Naive thymus-derived CD4-positive, alpha-beta T cell (primary cell): ENCODE measurements around the gene TUBA4A. TPM values are rescaled to one million over a fixed set of nuclear protein-coding genes. Genes with fewer than 3 reads are reported as not detected.
A peak's percentile ranks its signal among the peaks of the same experiment; 100 is the strongest.

Experiments
- ATAC-seq: fragments of 150-1000 bp; cut with Tn5 transposase; 2 replicates; pipeline ENCODE4 v1.10.0; 2021; ENCODE audit warnings: mild to moderate bottlenecking, moderate library complexity
- CTCF ChIA-PET: fragments of 350-600 bp; sonication (Branson Sonifier 250); formaldehyde crosslinking; loops from one replicate; lab custom pipeline; 2021; ENCODE audit warnings: antibody characterized with exemption; lab: Charles Lee
- POLR2A ChIA-PET: fragments of 350-600 bp; sonication (Branson Sonifier 250); formaldehyde crosslinking; loops from one replicate; lab custom pipeline; 2021; ENCODE audit warnings: antibody characterized with exemption, inconsistent platforms; lab: Charles Lee
- DNase-seq, 9 donors: peaks; one replicate each; pipeline versions ENCODE4 v3.0.0 to v3.0.0-alpha.2; 2020 to 2022; ENCODE audit warnings: mixed read lengths in 1 of 9
- H3K27ac ChIP-seq: one replicate; pipeline ENCODE4 v1.7.0; 2013; ENCODE audit warnings: mild to moderate bottlenecking, low read depth, low read length, moderate library complexity
- H3K27me3 ChIP-seq, 2 donors: one replicate each; pipeline ENCODE4 v1.7.0; 2013; ENCODE audit warnings: low read length in 2 of 2, mild to moderate bottlenecking in 2 of 2, moderate library complexity in 2 of 2; ENCODE audit not compliant: control insufficient read depth in 2 of 2, insufficient read depth in 2 of 2
- H3K36me3 ChIP-seq, 3 experiments: 1 replicate in 2 of 3; 2 replicates in 1 of 3; pipeline ENCODE4 v1.7.0; 2013; ENCODE audit warnings: low read length in 3 of 3, mild to moderate bottlenecking in 3 of 3, moderate library complexity in 1 of 3; ENCODE audit not compliant: insufficient read depth in 3 of 3, control insufficient read depth in 2 of 3
- H3K4me1 ChIP-seq, 2 donors: one replicate each; pipeline ENCODE4 v1.7.0; 2013; ENCODE audit warnings: low read length in 2 of 2, mild to moderate bottlenecking in 2 of 2, moderate library complexity in 1 of 2; ENCODE audit not compliant: control insufficient read depth in 2 of 2, insufficient read depth in 2 of 2
- H3K4me3 ChIP-seq: 2 replicates; pipeline ENCODE4 v1.7.0; 2013; ENCODE audit warnings: mild to moderate bottlenecking, low read length
- H3K9me3 ChIP-seq, 3 experiments: 1 replicate in 2 of 3; 2 replicates in 1 of 3; pipeline ENCODE4 v1.7.0; 2013; ENCODE audit warnings: low read length in 3 of 3; ENCODE audit not compliant: control insufficient read depth in 2 of 3
- H3K27ac Mint-ChIP-seq, 9 donors: one replicate each; pipeline ENCODE4 v1.8.0; 2020 to 2022; ENCODE audit warnings: mixed read lengths in 9 of 9, mild to moderate bottlenecking in 8 of 9, moderate library complexity in 5 of 9, inconsistent platforms in 2 of 9
- H3K27me3 Mint-ChIP-seq, 5 donors: one replicate each; pipeline ENCODE4 v1.8.0; 2021 to 2022; ENCODE audit warnings: mixed read lengths in 5 of 5, mild to moderate bottlenecking in 1 of 5
- H3K36me3 Mint-ChIP-seq, 5 donors: one replicate each; pipeline ENCODE4 v1.8.0; 2020 to 2022; ENCODE audit warnings: mixed read lengths in 5 of 5, mild to moderate bottlenecking in 3 of 5, inconsistent platforms in 1 of 5
- H3K4me1 Mint-ChIP-seq, 7 donors: one replicate each; pipeline ENCODE4 v1.8.0; 2020 to 2022; ENCODE audit warnings: mixed read lengths in 7 of 7, mild to moderate bottlenecking in 3 of 7, inconsistent platforms in 1 of 7
- H3K4me3 Mint-ChIP-seq, 10 donors: one replicate each; pipeline ENCODE4 v1.8.0; 2020 to 2022; ENCODE audit warnings: mild to moderate bottlenecking in 10 of 10, mixed read lengths in 10 of 10, moderate library complexity in 6 of 10, inconsistent platforms in 2 of 10
- H3K9me3 Mint-ChIP-seq, 11 donors: one replicate each; pipeline ENCODE4 v1.8.0; 2020 to 2022; ENCODE audit warnings: mixed read lengths in 11 of 11, mild to moderate bottlenecking in 4 of 11, inconsistent platforms in 1 of 11, moderate library complexity in 1 of 11
- intact Hi-C, 2 donors: fragments of 100-400 bp; cut with micrococcal nuclease; formaldehyde crosslinking; loops; one replicate each; pipeline ENCODE4 v1.15.1; 2023
- polyA plus RNA-seq, 2 donors: library from polyadenylated mRNA; unstranded; fragments of 300-500 nt; fragmentation: Illumina TruSeq; gene quantifications; one replicate each; pipeline ENCODE4 v1.2.3, GENCODE V29; 2021
- total RNA-seq, 6 experiments: library from RNA in 5 of 6; stranded (reverse) in 5 of 6; gene quantifications; 1 replicate in 5 of 6; 2 replicates in 1 of 6; pipeline ENCODE4 v1.2.3 and lab custom pipeline; 2021 to 2026

TUBA4A gene
- total and polyA plus RNA-seq, 7 experiments from 2014 or later, result 82.9 to 336 (median 183) TPM

DNA sequence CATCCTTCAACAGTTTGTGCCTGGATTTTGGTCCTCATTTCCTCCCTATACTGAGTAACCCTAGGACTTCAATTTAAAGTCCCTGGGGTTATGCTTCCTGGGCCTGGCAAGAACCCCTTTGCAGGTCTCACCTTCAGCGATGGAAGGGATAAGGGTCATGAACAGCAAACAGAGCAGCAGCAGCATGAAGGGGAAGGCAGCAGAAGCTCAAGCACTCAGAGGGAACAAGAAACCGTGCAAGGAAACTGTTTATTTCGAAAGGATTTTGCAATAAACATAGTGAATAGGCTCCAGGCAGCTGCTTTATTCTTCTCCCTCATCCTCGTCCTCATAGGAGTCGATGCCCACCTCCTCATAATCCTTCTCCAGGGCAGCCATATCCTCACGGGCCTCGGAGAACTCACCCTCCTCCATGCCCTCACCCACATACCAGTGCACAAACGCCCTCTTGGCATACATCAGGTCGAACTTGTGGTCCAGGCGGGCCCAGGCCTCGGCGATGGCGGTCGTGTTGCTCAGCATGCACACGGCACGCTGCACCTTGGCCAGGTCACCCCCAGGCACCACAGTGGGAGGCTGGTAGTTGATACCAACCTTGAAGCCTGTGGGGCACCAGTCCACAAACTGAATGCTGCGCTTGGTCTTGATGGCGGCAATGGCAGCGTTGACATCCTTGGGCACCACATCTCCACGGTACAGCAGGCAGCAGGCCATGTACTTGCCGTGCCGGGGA, 3.5 kb downstream of the TUBA4A start:
- DNase-seq (no peak), ATAC-seq (no peak)
- Mint-ChIP-seq H3K9me3 (peaks cover 0 to 14% (median 0%) of the 10 kb centered on the region in 11 donors), H3K36me3 (peaks cover 5 to 58% (median 36%) of the 10 kb centered on the region in 5 donors), H3K27me3 (peaks cover 0 to 2% (median 0%) of the 10 kb centered on the region in 5 donors), H3K4me1 (peaks cover 44 to 77% (median 74%) of the 10 kb centered on the region in 7 donors), H3K4me3 (peak overlapping the region; percentile 82 to 100 (median 92)), H3K27ac (peak overlapping the region; percentile 88 to 99 (median 97))
- Histone ChIP-seq H3K36me3 (peaks cover 11 to 49% (median 17%) of the 10 kb centered on the region in 3 experiments), H3K27me3 (no peaks in the 10 kb centered on the region), H3K4me1 (peaks cover 65 to 71% of the 10 kb centered on the region in 2 donors), H3K4me3 (peak overlapping the region; percentile 65), H3K9me3 (no peaks in the 10 kb centered on the region), H3K27ac (peak overlapping the region; percentile 89)
- intact Hi-C loops, result loop anchor here (5.0 to 10.0 kb wide), 4 partner anchors 353 to 965 kb away; partner anchors contain the start of genes CNOT9 (in 1 of the 2), CTDSP1 (in 1 of the 2) and USP37 (in 1 of the 2)
- ChIA-PET CTCF (interaction anchor here (0.9 to 2.9 kb wide), 6 partner anchors 18 to 45 kb away, joined by 3 to 14 read pairs (median 5); partner anchors contain the start of genes ANKZF1 and ATG9A), POLR2A (interaction anchor here (1.1 to 14.3 kb wide), 16 partner anchors 8 to 137 kb away, joined by 3 to 575 read pairs (median 11); partner anchors contain the start of genes ABCB6, ANKZF1, ATG9A and CNPPD1)

DNA sequence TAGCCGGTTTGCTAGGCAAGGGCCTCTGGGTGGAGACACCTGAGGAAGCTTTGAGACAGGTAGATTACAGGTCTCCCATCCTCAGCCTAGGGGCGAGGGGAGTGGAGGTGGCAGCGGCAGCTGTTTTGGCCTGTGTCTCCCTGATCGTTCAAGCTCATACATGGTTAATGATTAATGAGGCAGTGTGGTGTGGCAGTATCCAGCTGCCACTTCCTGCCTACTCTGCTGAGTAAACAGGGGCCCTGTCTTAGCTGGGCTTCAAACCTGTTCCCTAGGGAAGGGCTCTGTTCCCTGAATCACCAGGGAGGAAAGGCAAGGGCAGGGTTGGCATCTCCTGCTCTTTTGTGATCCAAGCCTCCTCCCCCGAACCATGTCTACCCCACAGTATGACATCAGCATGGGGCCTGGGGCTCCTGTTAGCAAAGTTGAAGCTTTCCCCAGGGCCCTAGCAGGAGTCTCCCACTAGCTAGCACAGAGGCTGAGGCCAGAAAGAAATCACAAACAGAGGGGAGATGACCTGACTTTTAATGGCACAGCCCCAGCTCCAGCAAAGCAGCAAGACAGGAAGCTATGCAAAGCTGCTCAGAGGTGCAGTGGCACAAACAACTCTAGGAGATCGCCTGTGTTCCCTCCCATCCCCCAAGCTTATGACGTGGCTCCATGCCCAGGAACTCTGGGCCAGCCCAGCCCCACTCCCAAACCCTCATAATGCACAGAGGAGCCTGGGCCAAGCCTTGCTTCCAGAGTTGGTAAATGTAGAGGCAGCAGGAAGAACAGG, 4.3 kb downstream of the TUBA4A start:
- H3K27me3 Mint-ChIP-seq, result peaks cover 0 to 2% (median 0%) of the 10 kb centered on the region in 5 donors
- POLR2A ChIA-PET, result interaction anchor here (0.9 to 14.3 kb wide), 15 partner anchors 9 to 358 kb away, joined by 3 to 575 read pairs (median 11); partner anchors contain the start of genes ABCB6, ANKZF1, ATG9A and CNPPD1
- intact Hi-C loops, result loop anchor here (5.0 kb wide), 4 partner anchors 348 to 1032 kb away; partner anchors contain the start of genes STK11IP (in 2 of the 2), ARPC2 (in 1 of the 2), CTDSP1 (in 1 of the 2) and TTLL4 (in 1 of the 2)
- H3K27me3 ChIP-seq, result no peaks in the 10 kb centered on the region
- peaks cover 11 to 48% (median 17%) of the 10 kb centered on the region in 3 experiments for H3K36me3 ChIP-seq
- H3K27ac Mint-ChIP-seq, result peak overlapping the region; percentile 88 to 99 (median 97)
- peaks cover 0 to 10% (median 0%) of the 10 kb centered on the region in 11 donors for H3K9me3 Mint-ChIP-seq
- H3K4me3 ChIP-seq, result peak overlapping the region; percentile 65
- H3K27ac ChIP-seq, result peak overlapping the region; percentile 89
- H3K4me1 ChIP-seq, result peaks cover 72% of the 10 kb centered on the region in 2 donors
- CTCF ChIA-PET, result interaction anchor here (0.5 to 2.9 kb wide), 12 partner anchors 8 to 139 kb away, joined by 3 to 14 read pairs (median 4); partner anchors contain the start of genes ANKZF1, ATG9A and DNPEP
- H3K9me3 ChIP-seq, result no peaks in the 10 kb centered on the region
- ATAC-seq (no peak), DNase-seq (peak in 8 of 9 donors; percentile 36 to 63 (median 53))
- H3K4me1 Mint-ChIP-seq, result peaks cover 44 to 79% (median 76%) of the 10 kb centered on the region in 7 donors
- H3K4me3 Mint-ChIP-seq, result peak overlapping the region; percentile 82 to 100 (median 92)
- H3K36me3 Mint-ChIP-seq, result peaks cover 5 to 58% (median 36%) of the 10 kb centered on the region in 5 donors

DNA sequence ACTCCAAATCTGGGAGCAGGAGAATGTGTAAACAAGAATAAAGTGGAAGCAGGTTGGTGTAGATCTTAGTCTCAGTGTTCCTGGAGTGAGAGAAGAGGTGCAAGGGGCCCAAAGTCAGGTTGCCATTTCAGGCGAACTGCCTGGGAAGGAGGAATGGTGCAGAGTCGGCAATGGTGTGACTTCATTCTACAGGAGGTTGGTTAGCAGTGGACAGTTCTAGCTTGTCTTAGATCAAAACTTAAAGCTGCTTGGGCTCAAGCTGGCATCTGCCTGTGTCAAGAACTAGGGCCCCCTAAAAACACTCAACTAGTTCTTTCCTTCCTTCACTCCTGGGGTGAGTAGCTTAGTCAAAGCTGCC, 4.9 kb downstream of the TUBA4A start:
- CTCF ChIA-PET, result interaction anchor here (0.8 to 2.9 kb wide), 10 partner anchors 19 to 139 kb away, joined by 3 to 14 read pairs (median 5); partner anchors contain the start of genes ANKZF1, ATG9A, CNPPD1 and DNAJB2
- peak overlapping the region; percentile 65 for H3K4me3 ChIP-seq
- DNase-seq (no peak), ATAC-seq (no peak)
- H3K27ac ChIP-seq, result peak overlapping the region; percentile 89
- Mint-ChIP-seq H3K27ac (peak overlapping the region; percentile 88 to 99 (median 97)), H3K4me3 (peak overlapping the region; percentile 82 to 100 (median 92)), H3K4me1 (peaks cover 44 to 81% (median 80%) of the 10 kb centered on the region in 7 donors), H3K27me3 (peaks cover 0 to 2% (median 0%) of the 10 kb centered on the region in 5 donors), H3K36me3 (peaks cover 5 to 58% (median 36%) of the 10 kb centered on the region in 5 donors), H3K9me3 (peaks cover 0 to 10% (median 0%) of the 10 kb centered on the region in 11 donors)
- intact Hi-C loops, result loop anchor here (5.0 kb wide), 4 partner anchors 348 to 1032 kb away; partner anchors contain the start of genes STK11IP (in 2 of the 2), ARPC2 (in 1 of the 2), CTDSP1 (in 1 of the 2) and TTLL4 (in 1 of the 2)
- peaks cover 72% of the 10 kb centered on the region in 2 donors for H3K4me1 ChIP-seq
- H3K9me3 ChIP-seq, result no peaks in the 10 kb centered on the region
- H3K36me3 ChIP-seq, result peaks cover 11 to 43% (median 17%) of the 10 kb centered on the region in 3 experiments
- H3K27me3 ChIP-seq, result no peaks in the 10 kb centered on the region
- POLR2A ChIA-PET, result interaction anchor here (0.9 to 14.3 kb wide), 15 partner anchors 10 to 357 kb away, joined by 3 to 575 read pairs (median 11); partner anchors contain the start of genes ABCB6, ANKZF1, ATG9A and CNPPD1

DNA sequence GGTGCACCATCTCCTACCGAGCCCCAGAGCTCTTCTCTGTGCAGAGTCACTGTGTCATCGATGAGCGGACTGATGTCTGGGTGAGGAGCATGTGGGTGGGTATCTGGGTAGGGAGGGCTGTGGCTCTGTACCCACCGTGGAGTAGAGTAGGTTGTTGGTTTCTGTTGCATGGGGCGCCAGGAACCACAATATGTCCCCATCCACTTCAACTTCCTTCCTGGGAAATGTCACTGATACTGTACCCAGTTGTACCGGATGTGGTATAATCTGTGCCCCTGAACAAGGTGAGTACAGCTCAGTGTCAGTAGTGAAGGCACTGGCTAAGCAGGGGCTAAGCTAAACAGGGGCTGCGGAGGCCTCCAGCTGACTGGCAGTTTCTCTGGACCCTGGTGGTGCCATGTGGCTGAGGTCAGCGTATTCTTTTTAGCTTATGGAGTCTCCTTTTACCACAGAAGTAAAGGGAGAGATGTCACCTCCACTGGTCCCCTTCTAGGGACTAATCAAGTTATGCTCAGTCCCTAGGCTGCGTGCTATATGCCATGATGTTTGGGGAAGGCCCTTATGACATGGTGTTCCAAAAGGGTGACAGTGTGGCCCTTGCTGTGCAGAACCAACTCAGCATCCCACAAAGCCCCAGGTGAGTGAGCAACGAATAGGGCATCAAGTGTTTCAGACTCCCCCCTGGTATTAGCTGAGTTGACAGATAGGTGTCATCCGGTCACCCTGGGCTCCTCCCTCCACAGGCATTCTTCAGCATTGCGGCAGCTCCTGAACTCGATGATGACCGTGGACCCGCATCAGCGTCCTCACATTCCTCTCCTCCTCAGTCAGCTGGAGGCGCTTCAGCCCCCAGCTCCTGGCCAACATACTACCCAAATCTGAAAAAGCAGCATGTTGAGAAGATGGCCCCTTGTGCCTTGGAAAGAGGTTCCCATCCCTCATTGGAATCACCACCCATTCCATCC, 5.8 kb downstream of the TUBA4A start:
- Mint-ChIP-seq H3K27me3 (peaks cover 0 to 2% (median 0%) of the 10 kb centered on the region in 5 donors), H3K4me3 (peak overlapping the region; percentile 75 to 100 (median 90)), H3K27ac (peak overlapping the region; percentile 88 to 99 (median 97)), H3K36me3 (peaks cover 5 to 58% (median 36%) of the 10 kb centered on the region in 5 donors), H3K4me1 (peaks cover 44 to 88% (median 80%) of the 10 kb centered on the region in 7 donors), H3K9me3 (peaks cover 0 to 9% (median 0%) of the 10 kb centered on the region in 11 donors)
- H3K27me3 ChIP-seq, result no peaks in the 10 kb centered on the region
- H3K4me1 ChIP-seq, result peaks cover 72% of the 10 kb centered on the region in 2 donors
- no peaks in the 10 kb centered on the region for H3K9me3 ChIP-seq
- peak overlapping the region; percentile 65 for H3K4me3 ChIP-seq
- H3K27ac ChIP-seq, result peak overlapping the region; percentile 89
- ChIA-PET CTCF (interaction anchor here (1.0 to 2.9 kb wide), 8 partner anchors 19 to 72 kb away, joined by 3 to 14 read pairs (median 6); partner anchors contain the start of genes ANKZF1, ATG9A, CNPPD1 and DNAJB2), POLR2A (interaction anchor here (0.6 to 14.3 kb wide), 9 partner anchors 12 to 89 kb away, joined by 3 to 575 read pairs (median 27); partner anchors contain the start of genes ABCB6, ANKZF1, ATG9A and CNPPD1)
- DNase-seq (peak in 8 of 9 donors; percentile 53 to 85 (median 80)), ATAC-seq (peak; percentile 76)
- peaks cover 11 to 36% (median 17%) of the 10 kb centered on the region in 3 experiments for H3K36me3 ChIP-seq
- intact Hi-C loops, result loop anchor here (1.0 to 5.0 kb wide), 6 partner anchors 31 to 1031 kb away; partner anchors contain the start of genes STK11IP (in 2 of the 2), ARPC2 (in 1 of the 2), CTDSP1 (in 1 of the 2) and DNAJB2 (in 1 of the 2)
